ENCODE results near the gene NEU4.
A peak's percentile ranks its signal among the peaks of the same experiment; 100 is the strongest.
"Not testable (repeated sequence)": the region's sequence is repeated elsewhere in the genome, so short reads cannot be mapped to it uniquely, and the experiment has no call there.

NEU4 gene

DNA sequence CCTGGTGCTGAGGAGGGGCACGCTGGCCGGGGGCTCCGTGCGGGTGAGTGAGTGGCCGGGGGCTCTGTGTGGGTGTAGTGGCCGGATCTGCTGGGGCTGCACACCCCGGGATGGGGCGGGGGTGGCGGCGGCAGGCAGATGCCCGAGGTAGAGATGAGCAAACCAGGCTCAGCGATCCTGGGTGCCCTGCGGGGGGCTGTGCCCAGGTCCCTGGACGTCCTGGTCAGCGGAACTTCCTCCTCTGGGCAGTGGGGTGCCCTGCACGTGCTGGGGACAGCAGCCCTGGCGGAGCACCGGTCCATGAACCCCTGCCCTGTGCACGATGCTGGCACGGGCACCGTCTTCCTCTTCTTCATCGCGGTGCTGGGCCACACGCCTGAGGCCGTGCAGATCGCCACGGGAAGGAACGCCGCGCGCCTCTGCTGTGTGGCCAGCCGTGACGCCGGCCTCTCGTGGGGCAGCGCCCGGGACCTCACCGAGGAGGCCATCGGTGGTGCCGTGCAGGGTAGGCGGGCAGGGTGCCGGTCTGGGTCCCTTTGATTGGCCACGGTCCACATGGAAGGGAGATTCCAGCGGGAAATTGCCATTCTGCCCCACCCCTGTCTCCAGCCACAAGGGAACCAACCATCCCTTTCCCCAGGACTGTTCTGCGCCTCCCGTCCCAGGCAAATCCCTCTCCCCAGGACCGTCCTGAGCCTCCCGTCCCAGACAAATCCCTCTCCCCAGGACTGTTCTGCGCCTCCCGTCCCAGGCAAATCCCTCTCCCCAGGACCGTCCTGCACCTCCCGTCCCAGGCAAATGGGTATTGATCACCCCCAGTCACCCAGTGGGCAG lies 5.9 kb downstream of the NEU4 start:
- peak; percentile 50 for DNase-seq

DNA sequence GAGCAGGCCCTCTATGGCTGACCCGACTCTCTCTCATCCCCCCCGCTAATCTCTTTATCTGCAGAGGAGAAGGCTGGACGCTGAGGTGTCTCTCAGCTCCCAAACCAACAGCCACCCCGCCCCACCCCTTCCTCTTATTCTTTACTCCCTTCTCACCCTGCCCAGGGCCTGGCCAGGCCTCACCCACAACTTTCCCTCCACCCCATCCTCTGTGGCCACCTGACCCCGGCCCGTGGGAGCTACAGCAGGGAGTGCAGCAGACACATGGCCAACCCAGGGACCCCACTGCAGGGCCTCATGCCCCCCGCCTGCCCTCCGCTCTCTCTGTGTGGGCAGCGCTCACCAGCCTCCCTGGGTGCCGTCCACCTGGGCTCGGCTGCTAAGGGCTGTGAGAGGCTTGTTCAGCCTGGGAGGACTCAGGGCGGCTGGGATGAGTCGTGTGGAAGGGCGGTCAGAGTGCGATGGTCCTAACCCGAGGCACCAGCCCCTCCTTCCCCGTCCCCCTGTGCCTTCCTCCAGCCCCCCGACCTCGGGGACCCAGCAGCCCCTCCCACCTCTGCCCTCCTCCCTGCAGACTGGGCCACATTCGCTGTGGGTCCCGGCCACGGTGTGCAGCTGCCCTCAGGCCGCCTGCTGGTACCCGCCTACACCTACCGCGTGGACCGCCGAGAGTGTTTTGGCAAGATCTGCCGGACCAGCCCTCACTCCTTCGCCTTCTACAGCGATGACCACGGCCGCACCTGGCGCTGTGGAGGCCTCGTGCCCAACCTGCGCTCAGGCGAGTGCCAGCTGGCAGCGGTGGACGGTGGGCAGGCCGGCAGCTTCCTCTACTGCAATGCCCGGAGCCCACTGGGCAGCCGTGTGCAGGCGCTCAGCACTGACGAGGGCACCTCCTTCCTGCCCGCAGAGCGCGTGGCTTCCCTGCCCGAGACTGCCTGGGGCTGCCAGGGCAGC lies 6.8 kb downstream of the NEU4 start:
- peak; percentile 51 for DNase-seq

DNA sequence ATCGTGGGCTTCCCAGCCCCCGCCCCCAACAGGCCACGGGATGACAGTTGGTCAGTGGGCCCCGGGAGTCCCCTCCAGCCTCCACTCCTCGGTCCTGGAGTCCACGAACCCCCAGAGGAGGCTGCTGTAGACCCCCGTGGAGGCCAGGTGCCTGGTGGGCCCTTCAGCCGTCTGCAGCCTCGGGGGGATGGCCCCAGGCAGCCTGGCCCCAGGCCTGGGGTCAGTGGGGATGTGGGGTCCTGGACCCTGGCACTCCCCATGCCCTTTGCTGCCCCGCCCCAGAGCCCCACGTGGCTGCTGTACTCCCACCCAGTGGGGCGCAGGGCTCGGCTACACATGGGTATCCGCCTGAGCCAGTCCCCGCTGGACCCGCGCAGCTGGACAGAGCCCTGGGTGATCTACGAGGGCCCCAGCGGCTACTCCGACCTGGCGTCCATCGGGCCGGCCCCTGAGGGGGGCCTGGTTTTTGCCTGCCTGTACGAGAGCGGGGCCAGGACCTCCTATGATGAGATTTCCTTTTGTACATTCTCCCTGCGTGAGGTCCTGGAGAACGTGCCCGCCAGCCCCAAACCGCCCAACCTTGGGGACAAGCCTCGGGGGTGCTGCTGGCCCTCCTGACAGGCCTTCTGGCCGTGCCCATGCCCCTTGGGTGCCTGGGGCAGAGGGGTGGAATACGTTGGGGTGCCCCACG lies 7.6 kb downstream of the NEU4 start:
- peak; percentile 48 for DNase-seq

DNA sequence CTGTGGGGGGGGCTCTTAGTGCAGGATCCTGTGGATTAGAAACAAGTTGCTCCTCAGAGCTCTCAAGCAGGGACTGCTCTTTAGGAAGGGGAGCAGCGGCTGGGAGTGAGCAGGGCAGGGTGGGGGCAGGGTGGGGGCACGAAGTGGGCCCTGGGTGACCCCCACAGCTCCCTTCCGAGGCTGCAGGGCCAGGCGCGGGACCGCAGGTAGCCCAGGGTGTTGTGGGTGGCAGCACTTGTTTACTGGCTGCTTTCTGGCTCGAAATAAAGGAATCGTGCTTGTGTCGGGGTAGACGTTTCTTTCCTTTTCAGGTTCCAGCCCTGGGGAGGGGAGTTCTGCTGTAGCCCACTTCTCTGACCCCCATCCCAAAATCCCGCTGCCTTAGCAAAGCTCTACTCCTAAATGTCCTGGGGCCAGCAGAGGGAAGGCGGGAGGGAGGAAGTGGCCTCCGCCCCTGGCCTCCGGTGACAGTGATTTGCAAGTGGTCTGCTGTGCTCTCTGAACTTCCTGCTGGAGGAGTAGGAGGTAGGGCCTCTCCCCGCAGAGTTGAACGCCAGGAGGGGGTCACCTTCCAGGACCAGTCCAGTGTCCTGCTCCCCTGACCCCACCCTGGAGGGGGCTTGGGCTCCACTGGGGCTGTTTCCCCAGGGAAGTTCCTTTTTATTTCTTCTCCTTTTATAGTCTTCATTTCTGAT lies 8.3 kb downstream of the NEU4 start:
- peak; percentile 57 for DNase-seq

DNA sequence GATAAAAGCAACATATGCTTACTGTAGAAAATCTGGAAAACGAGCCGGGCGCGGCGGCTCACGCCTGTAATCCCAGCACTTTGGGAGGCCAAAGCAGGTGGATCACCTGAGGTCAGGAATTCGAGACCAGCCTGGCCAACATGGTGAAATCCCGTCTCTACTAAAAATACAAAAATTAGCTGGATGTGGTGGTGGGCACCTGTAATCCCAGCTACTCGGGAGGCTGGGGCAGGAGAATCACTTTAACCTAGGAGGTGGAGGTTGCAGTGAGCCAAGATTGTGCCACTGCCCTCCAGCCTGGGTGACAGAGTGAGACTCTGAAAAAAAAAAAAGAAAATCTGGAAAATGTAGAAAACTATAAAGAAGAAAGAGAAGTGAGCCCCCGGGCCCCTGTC lies 8.8 kb downstream of the NEU4 start:
- DNase-seq: not testable (repeated sequence)

DNA sequence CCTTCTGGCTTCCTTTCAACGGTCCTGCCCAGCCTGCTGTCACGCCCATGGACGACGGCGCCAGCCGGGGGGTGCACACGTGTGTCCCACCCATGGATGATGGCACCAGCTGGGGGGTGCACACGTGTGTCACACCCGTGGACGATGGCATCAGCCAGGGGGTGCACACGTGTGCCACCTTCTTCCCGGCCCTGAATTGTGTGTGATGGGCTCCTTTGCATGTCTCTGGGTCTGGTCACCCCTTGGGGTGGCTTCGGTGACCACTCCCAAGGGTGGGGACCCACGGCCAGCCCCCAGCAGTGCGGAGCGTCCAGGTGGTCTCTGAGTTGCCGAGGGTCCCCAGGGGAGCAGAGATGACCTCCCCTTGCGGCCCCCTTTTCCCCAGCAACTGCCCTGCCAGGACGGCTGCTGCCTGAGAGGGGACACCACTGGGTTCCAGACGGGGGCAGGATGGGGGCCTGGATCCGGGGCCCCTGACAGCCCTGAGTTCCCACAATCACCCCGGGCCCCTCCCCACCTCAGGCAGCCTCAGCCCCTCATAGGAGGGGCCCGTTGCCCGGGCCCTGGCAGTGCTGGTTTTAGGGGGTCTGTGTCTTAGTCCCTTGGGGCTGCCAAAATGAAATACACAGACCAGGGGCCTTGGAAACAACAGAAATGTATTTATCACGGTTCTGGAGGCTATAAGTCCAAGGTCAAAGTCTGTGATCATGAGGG lies 9.4 kb downstream of the NEU4 start:
- peak; percentile 49 for DNase-seq

DNA sequence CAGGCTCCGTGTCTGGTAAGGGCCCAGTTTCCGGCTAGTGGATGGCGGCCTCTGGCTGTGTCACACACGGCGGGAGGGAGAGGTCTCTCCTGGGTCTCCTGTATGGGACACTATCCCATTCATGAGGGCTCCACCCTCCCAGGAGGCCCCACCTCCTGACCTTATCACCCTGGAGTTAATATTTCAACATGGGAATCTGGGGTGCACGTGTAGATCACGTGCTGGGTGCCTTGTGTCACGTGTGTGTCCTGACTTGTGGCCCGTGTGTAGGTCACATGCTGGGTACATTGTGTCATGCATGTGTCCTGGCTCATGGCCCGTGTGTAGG lies 9.9 kb downstream of the NEU4 start:
- no peak for DNase-seq

DNA sequence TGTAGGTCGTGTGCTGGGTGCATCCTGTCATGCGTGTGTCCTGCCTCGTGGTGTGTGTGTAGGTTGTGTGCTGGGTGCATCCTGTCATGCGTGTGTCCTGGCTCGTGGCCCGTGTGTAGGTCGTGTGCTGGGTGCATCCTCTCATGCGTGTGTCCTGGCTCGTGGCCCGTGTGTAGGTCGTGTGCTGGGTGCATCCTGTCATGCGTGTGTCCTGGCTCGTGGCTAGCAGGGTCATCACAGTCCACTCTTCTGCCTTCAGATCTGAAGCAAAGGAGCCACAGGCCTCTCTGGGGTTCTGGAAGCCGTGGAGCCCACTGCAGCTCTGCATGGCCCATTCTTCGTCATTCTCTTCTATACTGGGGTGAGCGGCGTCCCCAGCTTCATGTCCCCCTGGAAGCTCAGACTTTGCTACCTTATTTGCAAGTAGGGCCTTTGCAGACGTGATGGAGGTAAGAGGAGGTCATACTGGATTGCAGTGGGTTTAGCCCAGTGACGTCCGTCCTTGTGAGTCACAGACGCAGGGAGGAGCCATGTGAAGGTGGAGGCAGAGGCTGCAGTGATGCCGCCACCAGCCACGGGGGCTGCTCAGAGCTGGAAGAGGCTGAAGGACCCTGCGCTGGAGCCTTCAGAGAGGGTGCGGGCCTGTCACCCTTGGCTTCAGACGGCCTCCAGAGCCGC lies 11.1 kb downstream of the NEU4 start:
- peak; percentile 33 for DNase-seq

DNA sequence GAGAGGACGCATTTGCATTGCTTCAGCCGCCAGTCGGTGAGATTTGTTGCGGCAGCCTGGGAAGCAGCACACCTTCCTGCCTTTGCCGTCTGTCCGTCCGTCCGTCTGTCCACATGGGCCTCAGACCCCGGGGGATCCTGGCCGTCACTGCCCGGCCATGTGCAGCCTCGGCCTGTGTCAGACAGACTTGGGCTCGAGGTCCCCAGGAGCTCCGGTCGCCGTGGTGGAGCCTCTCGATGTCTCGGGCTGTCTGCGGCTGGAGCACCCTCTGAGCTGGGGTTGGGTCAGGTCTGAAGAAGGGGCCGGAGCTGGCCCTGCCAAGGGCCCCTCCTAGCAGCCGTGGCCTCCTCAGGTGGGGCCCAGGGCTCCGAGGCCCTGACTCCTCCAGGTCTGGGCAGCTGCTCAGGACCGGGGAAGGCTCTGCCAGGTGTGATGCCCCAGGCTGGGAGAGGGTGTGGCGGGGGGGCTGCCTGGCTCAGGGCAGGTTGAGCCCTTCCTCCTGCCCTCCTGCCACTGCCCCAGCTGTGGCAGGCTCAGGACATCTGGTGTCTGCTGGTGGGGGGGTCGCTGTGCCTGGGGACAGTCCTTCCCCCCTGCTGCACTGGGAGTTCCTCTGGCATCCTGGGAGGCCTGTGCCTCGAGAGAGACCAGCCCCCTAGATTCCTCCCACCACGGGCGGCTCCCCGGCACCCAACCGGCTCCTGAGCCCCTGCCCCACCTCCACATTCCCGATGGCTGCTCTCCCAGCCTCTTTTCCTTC lies 11.8 kb downstream of the NEU4 start:
- DNase-seq: peak; percentile 54

DNA sequence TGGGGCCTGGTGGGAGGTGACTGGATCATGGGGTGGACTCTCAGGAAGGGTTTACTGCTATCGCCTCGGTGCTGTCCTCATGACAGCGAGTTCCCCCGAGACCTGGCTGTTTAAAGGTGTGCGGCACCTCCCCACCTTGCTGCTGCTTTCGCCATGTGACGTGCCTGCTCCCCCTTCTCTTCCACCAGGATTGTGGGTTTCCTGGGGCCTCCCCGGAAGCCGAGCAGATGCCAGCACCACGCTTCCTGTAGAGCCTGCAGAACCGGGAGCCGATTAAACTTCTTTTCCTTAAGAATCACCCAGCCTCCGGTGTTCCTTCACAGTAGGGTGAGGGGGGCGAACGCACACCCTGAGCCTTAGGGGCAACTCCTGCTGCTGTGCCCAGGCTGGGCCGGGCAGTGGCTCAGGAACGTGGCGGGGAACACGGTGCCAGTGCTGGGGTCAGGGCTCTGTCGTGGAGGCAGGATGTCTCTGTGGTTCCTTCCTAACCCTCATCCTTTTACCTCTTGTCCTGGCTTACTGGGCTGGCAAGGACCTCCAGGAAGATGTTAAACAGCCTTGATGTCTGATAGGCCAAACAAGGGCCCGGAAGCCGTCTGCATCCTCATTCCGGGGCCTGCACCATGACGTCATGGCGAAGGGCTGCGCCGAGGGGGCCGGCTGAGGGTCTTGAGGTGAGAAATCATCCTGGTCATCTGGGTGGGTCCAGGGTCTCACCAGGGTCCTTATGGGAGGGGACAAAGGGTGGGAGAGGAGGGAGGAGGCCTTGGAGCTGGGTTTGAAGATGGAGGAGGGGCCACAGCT lies 12.7 kb downstream of the NEU4 start:
- DNase-seq: peak; percentile 60

DNA sequence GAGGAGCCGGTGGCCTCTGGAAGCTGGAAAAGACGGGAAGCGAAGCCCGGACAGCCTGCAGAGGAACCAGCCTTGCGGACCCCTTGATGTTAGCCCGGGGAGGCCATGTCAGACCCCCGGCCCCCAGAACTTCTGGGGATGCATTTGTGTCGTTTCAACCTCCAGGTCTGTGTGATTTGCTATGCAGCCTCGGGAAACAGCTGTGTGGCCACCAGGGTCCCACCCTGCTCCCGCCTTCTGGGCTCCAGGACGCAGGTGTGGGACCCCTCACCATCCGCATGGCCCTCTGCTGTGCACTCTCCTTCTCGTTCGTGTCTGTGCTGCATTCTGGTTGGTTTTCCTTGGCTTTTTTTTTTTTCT lies 13.3 kb downstream of the NEU4 start:
- no peak for DNase-seq

DNA sequence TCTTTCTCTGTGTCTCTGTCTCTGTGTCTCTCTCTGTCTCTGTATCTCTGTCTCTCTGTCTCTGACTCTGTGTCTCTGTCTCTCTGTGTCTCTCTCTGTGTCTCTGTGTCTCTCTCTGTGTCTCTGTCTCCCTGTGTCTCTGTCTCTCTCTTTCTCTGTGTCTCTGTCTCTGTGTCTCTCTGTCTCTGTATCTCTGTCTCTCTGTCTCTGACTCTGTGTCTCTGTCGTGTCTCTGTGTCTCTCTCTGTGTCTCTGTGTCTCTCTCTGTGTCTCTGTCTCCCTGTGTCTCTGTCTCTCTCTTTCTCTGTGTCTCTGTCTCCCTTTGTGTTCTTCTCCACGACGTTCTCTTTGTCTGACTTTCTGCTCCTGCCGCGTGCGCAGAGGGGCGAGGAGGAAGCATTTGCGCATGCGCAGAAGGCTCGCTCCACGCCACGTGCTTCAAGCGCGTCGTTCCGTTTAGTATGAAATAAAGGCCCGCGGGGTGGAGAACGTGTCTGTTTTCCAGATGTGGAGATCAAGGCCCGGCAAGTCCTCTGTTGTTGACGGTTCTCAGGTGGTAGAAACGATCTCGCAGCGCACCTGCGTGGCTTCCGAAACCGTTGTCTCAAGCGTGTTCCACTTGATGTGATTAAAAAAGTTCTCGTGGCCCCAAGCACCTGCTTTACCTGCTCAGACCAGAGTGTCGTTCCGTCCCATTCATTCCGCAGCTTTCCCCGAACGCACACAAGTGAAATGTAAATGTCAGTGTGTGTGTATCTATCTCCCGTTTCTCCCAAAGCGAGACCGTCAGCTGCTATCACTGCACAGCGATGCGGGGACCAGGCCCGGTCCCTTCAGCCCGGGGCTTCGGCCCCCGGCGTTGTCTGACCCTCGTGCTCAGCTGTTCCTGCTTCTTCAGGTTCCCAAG lies 14.8 kb downstream of the NEU4 start:
- peak; percentile 50 for DNase-seq

DNA sequence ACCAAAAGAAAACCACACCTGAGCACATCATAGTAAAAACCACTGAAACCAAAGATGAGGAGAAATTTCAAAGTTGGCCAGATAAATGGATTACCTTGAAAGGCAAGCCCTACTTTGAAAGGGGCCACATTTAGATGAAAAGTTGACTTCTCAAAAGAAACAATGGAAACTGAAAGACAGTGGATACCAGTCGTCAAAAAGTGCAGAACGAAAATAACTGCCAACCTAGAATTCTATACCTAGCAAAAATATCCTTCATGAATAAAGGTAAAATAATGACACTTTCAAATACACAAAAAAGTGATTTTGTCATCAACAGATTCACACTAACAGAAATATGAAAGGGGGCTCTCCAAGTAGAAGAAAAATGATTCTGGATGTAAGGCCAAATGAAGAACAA lies 18.4 kb downstream of the NEU4 start:
- no peak for DNase-seq

DNA sequence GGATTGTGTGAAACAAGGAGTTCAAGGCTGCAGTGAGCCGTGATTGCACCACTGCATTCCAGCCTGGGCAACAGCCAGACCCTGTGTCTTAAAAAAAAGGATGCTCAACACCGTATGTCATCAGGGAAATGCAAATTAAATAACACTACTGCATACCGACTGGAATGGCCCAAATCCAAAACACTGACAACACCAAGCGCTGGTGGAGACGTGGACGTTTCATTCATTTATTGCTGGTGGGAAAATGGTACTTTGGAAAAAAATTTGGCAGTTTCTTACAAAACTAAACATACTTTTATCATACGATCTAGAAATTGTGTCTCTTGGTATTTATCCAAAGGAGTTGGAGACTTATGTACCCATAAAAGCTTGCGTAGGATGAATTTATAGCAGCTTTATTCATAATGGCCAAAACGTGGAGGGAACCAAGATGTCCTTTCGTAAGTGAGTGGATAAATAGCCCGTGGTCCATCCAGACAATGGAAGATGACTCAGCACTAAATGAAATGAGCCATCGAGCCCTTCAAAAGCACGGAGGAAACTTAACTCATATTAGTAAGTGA lies 24.2 kb downstream of the NEU4 start:
- DNase-seq: no peak

DNA sequence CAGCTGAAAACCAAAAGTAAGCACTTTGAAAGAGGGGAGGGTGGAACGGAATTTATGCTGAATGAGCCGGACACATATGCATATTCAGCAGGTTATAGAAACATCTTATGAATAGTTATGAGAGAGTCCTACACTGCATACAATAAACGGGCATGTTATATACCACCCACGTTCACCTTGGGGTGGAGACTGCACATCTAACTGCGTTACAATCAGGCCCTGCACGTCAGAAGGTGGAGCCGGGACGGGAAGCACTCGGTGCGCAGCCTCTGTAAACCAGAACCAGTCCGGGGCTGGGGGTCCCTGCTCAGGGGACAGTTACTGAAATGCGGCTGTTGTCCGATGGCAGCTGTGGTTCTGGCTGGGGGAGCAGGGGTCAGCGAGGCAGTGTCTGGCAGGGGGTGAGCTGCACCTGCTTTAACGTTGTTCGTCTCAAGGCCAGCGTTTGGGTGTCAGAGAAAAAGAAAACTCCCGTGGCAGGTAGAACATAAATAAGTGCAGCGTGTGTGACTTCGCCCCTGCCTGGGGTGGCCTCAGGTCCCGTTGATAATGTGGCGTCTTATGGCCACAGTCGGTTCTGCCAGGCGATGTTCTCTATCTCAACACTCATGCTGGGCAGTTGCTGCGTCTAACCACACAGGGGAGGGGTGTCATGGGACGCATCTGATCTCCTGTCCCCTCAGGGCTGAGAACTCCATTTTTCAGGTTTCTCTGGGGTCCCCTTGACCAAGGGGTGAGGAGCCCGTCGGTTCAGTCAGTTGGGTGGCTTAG lies 24.9 kb downstream of the NEU4 start:
- peak; percentile 43 for DNase-seq

DNA sequence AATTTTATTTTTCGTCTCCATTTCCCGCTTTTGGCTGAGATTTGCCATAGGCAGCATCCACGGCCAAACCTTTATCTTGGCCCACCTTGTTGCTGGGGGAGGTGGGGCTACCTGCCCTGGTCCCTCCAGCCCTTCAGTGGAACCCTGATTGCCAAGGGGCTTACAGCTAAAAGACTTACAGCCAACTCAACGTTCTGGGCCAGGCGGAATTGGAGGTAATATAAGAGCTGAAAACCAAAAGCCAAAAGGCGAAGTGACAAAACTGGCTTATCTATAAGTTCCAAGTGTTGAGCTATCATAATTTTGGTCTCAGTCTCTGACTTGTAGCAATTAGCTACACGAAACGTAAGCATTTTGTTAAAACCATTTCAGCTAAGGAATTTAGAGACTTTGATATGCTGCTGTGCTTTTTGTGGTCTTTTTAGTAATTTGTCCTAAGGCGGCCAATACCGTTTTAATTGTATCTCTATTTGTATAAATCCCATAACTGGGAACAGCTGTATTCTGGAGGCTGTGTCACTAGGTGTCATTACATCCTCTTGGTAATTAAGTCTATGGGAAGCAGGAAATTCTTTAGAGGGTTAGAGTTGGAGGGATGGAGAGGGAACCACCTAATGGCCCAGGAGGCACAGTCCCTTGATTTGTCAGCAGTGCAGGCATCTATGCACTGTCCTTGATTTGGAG lies 25.7 kb downstream of the NEU4 start:
- DNase-seq: peak; percentile 44

DNA sequence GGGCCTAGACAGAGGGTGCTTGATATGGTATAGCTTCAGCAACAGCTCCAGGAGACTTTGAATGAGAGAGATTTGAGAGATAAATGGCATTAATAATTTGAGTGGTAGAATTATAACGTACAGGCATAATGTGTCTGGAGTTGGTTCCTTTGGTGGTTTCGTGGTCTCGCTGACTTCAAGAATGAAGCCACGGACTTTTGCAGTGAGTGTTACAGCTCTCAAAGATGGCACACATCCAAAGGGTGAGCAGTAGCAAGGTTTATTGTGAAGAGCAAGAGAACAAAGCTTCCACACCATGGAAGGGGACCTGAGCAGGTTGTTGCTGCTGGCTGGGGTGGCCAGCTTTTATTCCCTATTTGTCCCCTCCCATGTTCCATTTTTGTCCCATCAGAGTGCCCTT lies 26.6 kb downstream of the NEU4 start:
- peak; percentile 38 for DNase-seq

Measured in activated CD8-positive, alpha-beta memory T cell treated with anti-CD3 and anti-CD28 coated beads for 24 hours (primary cell).